ENCODE data around the gene GSE1.

DNA sequence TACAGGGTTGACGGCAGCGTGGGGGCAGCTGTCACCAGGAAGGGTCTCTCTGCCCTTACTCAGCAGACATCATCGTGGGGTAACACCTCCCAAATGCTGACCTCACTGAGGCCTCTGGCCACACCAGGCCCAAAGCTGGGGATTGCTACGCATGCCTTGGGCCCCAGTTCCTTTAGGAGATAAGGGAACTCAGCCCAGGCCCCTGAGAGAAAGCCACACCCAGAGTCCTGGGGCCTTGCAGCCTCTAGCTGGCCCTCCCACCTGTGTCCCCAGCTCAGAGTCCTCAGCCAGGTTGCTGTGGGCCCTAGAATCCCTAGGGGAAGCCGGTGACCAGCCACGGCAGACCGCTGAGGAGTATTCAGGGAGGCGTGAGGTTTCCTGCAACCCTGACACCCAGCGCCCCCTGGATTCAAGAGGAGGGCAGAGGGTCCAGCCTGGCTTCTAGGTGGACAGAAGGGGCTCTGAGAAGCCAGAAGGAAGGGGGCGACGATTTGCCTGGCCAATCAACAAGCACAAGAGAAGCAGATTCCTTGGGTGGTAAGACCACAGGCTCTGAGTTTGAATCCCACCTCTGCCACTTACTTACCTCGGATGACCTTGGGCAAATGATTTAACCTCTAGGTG is 85.9 kb downstream of the GSE1 start:
- no peak for TF ChIP-seq CTCF (IDR thresholded peaks at IDR 0.05)
- no peak for TF ChIP-seq POLR2A (IDR thresholded peaks at IDR 0.05)
- TF ChIP-seq POLR2AphosphoS5 (IDR thresholded peaks at IDR 0.05), result no peak
- no peak for TF ChIP-seq EP300 (IDR thresholded peaks at IDR 0.05)
